HG03442 (cell line): ENCODE measurements around the gene VIM.

Source experiments
- ATAC-seq: cut with Tn5 transposase; IDR thresholded peaks from one replicate; pipeline ENCODE4 v1.9.1; 2021; ENCODE audit warnings: mild to moderate bottlenecking, moderate library complexity; ENCODE audit not compliant: unreplicated experiment

VIM gene

GRCh38 chr10:17228091-17229015 lies at the start of gene VIM:
Gene VIM, plus strand, starts transcription at chr10:17228241. Its CDS starts 1,182 bp downstream, at chr10:17229423.
- peak; percentile 29 for ATAC-seq

GRCh38 chr10:17179002-17179401 lies 49.0 kb upstream of the VIM start:
- no peak for ATAC-seq

GRCh38 chr10:17181110-17181509 lies 46.9 kb upstream of the VIM start:
- ATAC-seq, result no peak

GRCh38 chr10:17181751-17182150 lies 46.3 kb upstream of the VIM start:
- ATAC-seq, result no peak

GRCh38 chr10:17183110-17183509 lies 44.9 kb upstream of the VIM start:
- ATAC-seq, result no peak

GRCh38 chr10:17185873-17186272 lies 42.2 kb upstream of the VIM start:
- no peak for ATAC-seq

- ATAC-seq, result no peak
Measured at GRCh38 chr10:17188644-17189172, 39.3 kb upstream of the VIM start.

GRCh38 chr10:17190602-17191001 lies 37.4 kb upstream of the VIM start:
- no peak for ATAC-seq

GRCh38 chr10:17195083-17195482 lies 33.0 kb upstream of the VIM start:
- ATAC-seq, result no peak

- no peak for ATAC-seq
Measured at GRCh38 chr10:17196045-17196444, 32.0 kb upstream of the VIM start.

GRCh38 chr10:17196573-17196972 lies 31.5 kb upstream of the VIM start:
- no peak for ATAC-seq

GRCh38 chr10:17199351-17199804 lies 28.7 kb upstream of the VIM start:
- no peak for ATAC-seq

- ATAC-seq, result no peak
Measured at GRCh38 chr10:17200001-17200911, 27.8 kb upstream of the VIM start.

- peak; percentile 95 for ATAC-seq
Measured at GRCh38 chr10:17200912-17201793, 26.9 kb upstream of the VIM start, which contains the start of gene TRDMT1. Gene TRDMT1, minus strand, starts transcription at chr10:17201672. Its CDS starts 38 bp downstream, at chr10:17201634.

GRCh38 chr10:17201794-17202116 lies 26.3 kb upstream of the VIM start:
- no peak for ATAC-seq

- no peak for ATAC-seq
Measured at GRCh38 chr10:17202506-17202905, 25.5 kb upstream of the VIM start.

GRCh38 chr10:17202999-17203398 lies 25.0 kb upstream of the VIM start:
- no peak for ATAC-seq

- no peak for ATAC-seq
Measured at GRCh38 chr10:17203416-17203815, 24.6 kb upstream of the VIM start.

- no peak for ATAC-seq
Measured at GRCh38 chr10:17206210-17206709, 21.8 kb upstream of the VIM start.

- no peak for ATAC-seq
Measured at GRCh38 chr10:17208476-17208875, 19.6 kb upstream of the VIM start.
